Uterus (tissue), 4 donors: Measurements from ENCODE around the gene CIC. TPM values are rescaled to one million over a fixed set of nuclear protein-coding genes. Genes with fewer than 3 reads are reported as not detected.
A peak's percentile ranks its signal among the peaks of the same experiment; 100 is the strongest.

Experiments used
- DNase-seq, 2 donors: peaks; one replicate each; pipeline ENCODE4 v3.0.0-alpha.2; 2019 to 2020
- H3K27ac ChIP-seq, 2 donors: fragments of 200-600 bp; sonication (generic); 1 replicate in 1 of 2; 2 replicates in 1 of 2; pipeline ENCODE4 v1.5.1; 2016 to 2018
- H3K27me3 ChIP-seq, 2 donors: fragments of 200-600 bp; sonication (generic); one replicate each; pipeline ENCODE4 v1.5.1; 2018 to 2019; ENCODE audit warnings: control low read depth in 1 of 2
- H3K36me3 ChIP-seq, 2 donors: fragments of 200-600 bp; sonication (generic); one replicate each; pipeline ENCODE4 v1.5.1; 2019; ENCODE audit warnings: control low read depth in 1 of 2
- H3K4me1 ChIP-seq, 2 donors: fragments of 200-600 bp; sonication (generic); one replicate each; pipeline ENCODE4 v1.5.1; 2018 to 2019; ENCODE audit warnings: control low read depth in 1 of 2
- H3K4me3 ChIP-seq, 2 donors: fragments of 200-600 bp; sonication (generic); 1 replicate in 1 of 2; 2 replicates in 1 of 2; pipeline ENCODE4 v1.5.1; 2018 to 2019; ENCODE audit warnings: mild to moderate bottlenecking in 1 of 2
- H3K9me3 ChIP-seq, 2 donors: fragments of 200-600 bp; sonication (generic); one replicate each; pipeline ENCODE4 v1.5.1; 2019; ENCODE audit warnings: control low read depth in 1 of 2
- POLR2A ChIP-seq, 2 donors: fragments of 450-650 bp; IDR thresholded peaks; one replicate each; pipeline ENCODE4 v1.6.1; 2016; ENCODE audit warnings: antibody characterized with exemption in 2 of 2, mild to moderate bottlenecking in 1 of 2, moderate library complexity in 1 of 2
- intact Hi-C: fragments of 100-400 bp; cut with DNase I; formaldehyde crosslinking; loops from one replicate; pipeline ENCODE4 v1.15.1; 2023; ENCODE audit warnings: low total_unique reads
- total RNA-seq, 4 donors: library from RNA; depleted of rRNA in 3 of 4; stranded (reverse); fragments of >200 nt in 3 of 4; gene quantifications; one replicate each; pipeline versions ENCODE4 v1.1.0 to v1.2.4, GENCODE V29; 2014 to 2023
- TF ChIP-seq, protein P1 (sequence below), 4 experiments: fragments of 200-600 bp in 2 of 4; fragments of 450-650 bp in 2 of 4; sonication (generic) in 2 of 4; IDR thresholded peaks; one replicate each; pipeline ENCODE4 v1.5.1; 2016 to 2019; ENCODE audit warnings: antibody characterized with exemption in 4 of 4, mild to moderate bottlenecking in 2 of 4, moderate library complexity in 1 of 4
- donor health status: DM: yes; HTN: yes; CAD: no.

Gene CIC
- total RNA-seq, 4 donors from 2014 or later = 28.7 to 155 (median 47.4) TPM

GRCh38 chr19:42306646-42307045, 37.6 kb downstream of the CIC start:
- intact Hi-C loops = no loop called here
- TF ChIP-seq, protein P1, sequence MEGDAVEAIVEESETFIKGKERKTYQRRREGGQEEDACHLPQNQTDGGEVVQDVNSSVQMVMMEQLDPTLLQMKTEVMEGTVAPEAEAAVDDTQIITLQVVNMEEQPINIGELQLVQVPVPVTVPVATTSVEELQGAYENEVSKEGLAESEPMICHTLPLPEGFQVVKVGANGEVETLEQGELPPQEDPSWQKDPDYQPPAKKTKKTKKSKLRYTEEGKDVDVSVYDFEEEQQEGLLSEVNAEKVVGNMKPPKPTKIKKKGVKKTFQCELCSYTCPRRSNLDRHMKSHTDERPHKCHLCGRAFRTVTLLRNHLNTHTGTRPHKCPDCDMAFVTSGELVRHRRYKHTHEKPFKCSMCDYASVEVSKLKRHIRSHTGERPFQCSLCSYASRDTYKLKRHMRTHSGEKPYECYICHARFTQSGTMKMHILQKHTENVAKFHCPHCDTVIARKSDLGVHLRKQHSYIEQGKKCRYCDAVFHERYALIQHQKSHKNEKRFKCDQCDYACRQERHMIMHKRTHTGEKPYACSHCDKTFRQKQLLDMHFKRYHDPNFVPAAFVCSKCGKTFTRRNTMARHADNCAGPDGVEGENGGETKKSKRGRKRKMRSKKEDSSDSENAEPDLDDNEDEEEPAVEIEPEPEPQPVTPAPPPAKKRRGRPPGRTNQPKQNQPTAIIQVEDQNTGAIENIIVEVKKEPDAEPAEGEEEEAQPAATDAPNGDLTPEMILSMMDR (IDR thresholded peaks at IDR 0.05) = no peak
- no peak for TF ChIP-seq POLR2A (IDR thresholded peaks at IDR 0.05)
- DNase-seq = no peak
- Histone ChIP-seq H3K27ac (no peak overlapping the region), H3K9me3 (no peaks in the 10 kb centered on the region), H3K4me3 (no peak overlapping the region), H3K36me3 (no peaks in the 10 kb centered on the region), H3K4me1 (peaks cover 0 to 3% of the 10 kb centered on the region in 2 donors), H3K27me3 (no peaks in the 10 kb centered on the region)

GRCh38 chr19:42309686-42310085, 40.6 kb downstream of the CIC start:
- TF ChIP-seq, protein P1 (IDR thresholded peaks at IDR 0.05) = no peak
- TF ChIP-seq POLR2A (IDR thresholded peaks at IDR 0.05) = no peak
- no peak overlapping the region for H3K27ac ChIP-seq
- no peaks in the 10 kb centered on the region for H3K36me3 ChIP-seq
- peaks cover 0 to 10% of the 10 kb centered on the region in 2 donors for H3K4me1 ChIP-seq
- no peak overlapping the region for H3K4me3 ChIP-seq
- DNase-seq = no peak
- no peaks in the 10 kb centered on the region for H3K9me3 ChIP-seq
- intact Hi-C loops = no loop called here
- H3K27me3 ChIP-seq = peaks cover 0 to 5% of the 10 kb centered on the region in 2 donors

- Histone ChIP-seq H3K27me3 (peaks cover 0 to 5% of the 10 kb centered on the region in 2 donors), H3K9me3 (no peaks in the 10 kb centered on the region), H3K4me1 (peaks cover 0 to 10% of the 10 kb centered on the region in 2 donors), H3K4me3 (no peak overlapping the region), H3K27ac (no peak overlapping the region), H3K36me3 (no peaks in the 10 kb centered on the region)
- intact Hi-C loops = no loop called here
- TF ChIP-seq, protein P1 (IDR thresholded peaks at IDR 0.05) = no peak
- TF ChIP-seq POLR2A (IDR thresholded peaks at IDR 0.05) = no peak
- DNase-seq = no peak
Observed at GRCh38 chr19:42311657-42312056, 42.6 kb downstream of the CIC start.

- intact Hi-C loops = no loop called here
- Histone ChIP-seq H3K4me3 (no peak overlapping the region), H3K27me3 (peaks cover 0 to 5% of the 10 kb centered on the region in 2 donors), H3K9me3 (no peaks in the 10 kb centered on the region), H3K27ac (no peak overlapping the region), H3K36me3 (no peaks in the 10 kb centered on the region), H3K4me1 (peaks cover 0 to 10% of the 10 kb centered on the region in 2 donors)
- DNase-seq = no peak
- TF ChIP-seq, protein P1 (IDR thresholded peaks at IDR 0.05) = no peak
- TF ChIP-seq POLR2A (IDR thresholded peaks at IDR 0.05) = no peak
Observed at GRCh38 chr19:42312370-42312769, 43.3 kb downstream of the CIC start.

- H3K27me3 ChIP-seq = peaks cover 0 to 5% of the 10 kb centered on the region in 2 donors
- H3K4me1 ChIP-seq = peaks cover 0 to 10% of the 10 kb centered on the region in 2 donors
- H3K4me3 ChIP-seq = peak within 1 kb of the TSS; percentile 22 to 30
- no peaks in the 10 kb centered on the region for H3K36me3 ChIP-seq
- no peak for TF ChIP-seq POLR2A (IDR thresholded peaks at IDR 0.05)
- TF ChIP-seq, protein P1 (IDR thresholded peaks at IDR 0.05) = no peak
- DNase-seq = no peak
- intact Hi-C loops = no loop called here
- no peak within 1 kb of the TSS for H3K27ac ChIP-seq
- no peaks in the 10 kb centered on the region for H3K9me3 ChIP-seq
Observed at GRCh38 chr19:42313096-42313839, 44.2 kb downstream of the CIC start, which contains the start of gene TMEM145. Gene TMEM145, plus strand, starts transcription at chr19:42313309. Its CDS starts 68 bp downstream, at chr19:42313377.
